GM12872 (cell line): ENCODE results near the gene C2CD4B.

Experiments used
- TF ChIP-seq, protein P1 (sequence below): IDR thresholded peaks from 3 replicates; pipeline ENCODE4 v1.5.1; 2011; ENCODE audit warnings: low read depth, mild to moderate bottlenecking, low read length, moderate library complexity; ENCODE audit not compliant: insufficient read depth

The C2CD4B gene

GRCh38 chr15:62115847-62116246 lies 49.2 kb downstream of the C2CD4B start:
- TF ChIP-seq, protein P1, sequence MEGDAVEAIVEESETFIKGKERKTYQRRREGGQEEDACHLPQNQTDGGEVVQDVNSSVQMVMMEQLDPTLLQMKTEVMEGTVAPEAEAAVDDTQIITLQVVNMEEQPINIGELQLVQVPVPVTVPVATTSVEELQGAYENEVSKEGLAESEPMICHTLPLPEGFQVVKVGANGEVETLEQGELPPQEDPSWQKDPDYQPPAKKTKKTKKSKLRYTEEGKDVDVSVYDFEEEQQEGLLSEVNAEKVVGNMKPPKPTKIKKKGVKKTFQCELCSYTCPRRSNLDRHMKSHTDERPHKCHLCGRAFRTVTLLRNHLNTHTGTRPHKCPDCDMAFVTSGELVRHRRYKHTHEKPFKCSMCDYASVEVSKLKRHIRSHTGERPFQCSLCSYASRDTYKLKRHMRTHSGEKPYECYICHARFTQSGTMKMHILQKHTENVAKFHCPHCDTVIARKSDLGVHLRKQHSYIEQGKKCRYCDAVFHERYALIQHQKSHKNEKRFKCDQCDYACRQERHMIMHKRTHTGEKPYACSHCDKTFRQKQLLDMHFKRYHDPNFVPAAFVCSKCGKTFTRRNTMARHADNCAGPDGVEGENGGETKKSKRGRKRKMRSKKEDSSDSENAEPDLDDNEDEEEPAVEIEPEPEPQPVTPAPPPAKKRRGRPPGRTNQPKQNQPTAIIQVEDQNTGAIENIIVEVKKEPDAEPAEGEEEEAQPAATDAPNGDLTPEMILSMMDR, result no peak
